ENCODE measurements around the gene MCC.

The MCC gene

DNA sequence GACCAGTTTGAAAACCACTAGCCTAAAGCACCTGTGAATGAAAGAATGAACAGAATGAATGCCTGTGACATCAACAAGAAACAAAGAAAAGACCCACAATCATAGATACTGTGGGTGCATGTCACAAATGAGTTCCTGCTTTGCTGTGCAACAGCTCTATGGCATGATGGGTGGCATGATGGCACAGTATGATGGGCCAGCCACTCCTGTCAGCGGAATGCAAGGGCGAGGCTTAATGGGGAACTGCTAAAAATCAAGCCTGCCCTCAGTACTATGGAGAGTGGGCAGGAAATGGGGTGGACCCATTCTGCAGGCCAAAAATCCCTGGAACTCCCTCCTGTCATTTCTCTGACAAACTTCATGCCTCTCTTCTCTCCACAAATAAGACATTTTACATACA is 422.6 kb downstream of the MCC start:
- TF ChIP-seq REST (IDR thresholded peaks at IDR 0.05; ENCODE audit: insufficient read depth in 1 of 2, low read depth in 2 of 2, low read length in 2 of 2): no peak
- no peak; the same call in 1 of the 2 replicates for TF ChIP-seq POLR2AphosphoS5 (IDR thresholded peaks at IDR 0.05; ENCODE audit: low read depth, low read length)
- TF ChIP-seq TAF1 (IDR thresholded peaks at IDR 0.05; ENCODE audit: borderline replicate concordance, insufficient read depth, low read length): no peak
- TF ChIP-seq FOXP2 (optimal IDR thresholded peaks at IDR 0.05; ENCODE audit: borderline replicate concordance, extremely low read depth, extremely low read length, insufficient read depth): no peak
- no peak for TF ChIP-seq SIN3A (IDR thresholded peaks at IDR 0.05; ENCODE audit: borderline replicate concordance, insufficient read depth, low read length)

GRCh38 chr5:113064806-113065205 is 423.4 kb downstream of the MCC start:
- TF ChIP-seq TAF1 (IDR thresholded peaks at IDR 0.05; ENCODE audit: borderline replicate concordance, insufficient read depth, low read length): no peak
- TF ChIP-seq POLR2AphosphoS5 (IDR thresholded peaks at IDR 0.05; ENCODE audit: low read depth, low read length): no peak
- no peak for TF ChIP-seq REST (IDR thresholded peaks at IDR 0.05; ENCODE audit: insufficient read depth in 1 of 2, low read depth in 2 of 2, low read length in 2 of 2)
- TF ChIP-seq SIN3A (IDR thresholded peaks at IDR 0.05; ENCODE audit: borderline replicate concordance, insufficient read depth, low read length): no peak
- TF ChIP-seq FOXP2 (optimal IDR thresholded peaks at IDR 0.05; ENCODE audit: borderline replicate concordance, extremely low read depth, extremely low read length, insufficient read depth): no peak

GRCh38 chr5:113063927-113064326 is 424.3 kb downstream of the MCC start:
- TF ChIP-seq FOXP2 (optimal IDR thresholded peaks at IDR 0.05; ENCODE audit: borderline replicate concordance, extremely low read depth, extremely low read length, insufficient read depth) (no peak), REST (IDR thresholded peaks at IDR 0.05; ENCODE audit: insufficient read depth in 1 of 2, low read depth in 2 of 2, low read length in 2 of 2) (no peak), POLR2AphosphoS5 (IDR thresholded peaks at IDR 0.05; ENCODE audit: low read depth, low read length) (no peak), SIN3A (IDR thresholded peaks at IDR 0.05; ENCODE audit: borderline replicate concordance, insufficient read depth, low read length) (no peak), TAF1 (IDR thresholded peaks at IDR 0.05; ENCODE audit: borderline replicate concordance, insufficient read depth, low read length) (no peak)

GRCh38 chr5:113062869-113063508 is 425.3 kb downstream of the MCC start:
- TF ChIP-seq TAF1 (IDR thresholded peaks at IDR 0.05; ENCODE audit: borderline replicate concordance, insufficient read depth, low read length): no peak
- no peak for TF ChIP-seq FOXP2 (optimal IDR thresholded peaks at IDR 0.05; ENCODE audit: borderline replicate concordance, extremely low read depth, extremely low read length, insufficient read depth)
- no peak for TF ChIP-seq REST (IDR thresholded peaks at IDR 0.05; ENCODE audit: insufficient read depth in 1 of 2, low read depth in 2 of 2, low read length in 2 of 2)
- no peak for TF ChIP-seq POLR2AphosphoS5 (IDR thresholded peaks at IDR 0.05; ENCODE audit: low read depth, low read length)
- TF ChIP-seq SIN3A (IDR thresholded peaks at IDR 0.05; ENCODE audit: borderline replicate concordance, insufficient read depth, low read length): no peak
